NK-92 treated with Interleukin-12 subunit alpha and Interleukin-12 subunit beta, amount 100 ng/mL, for 24 hours (cell line): Measurements from ENCODE around the gene PNP.
"Not testable (repeated sequence)": the region's sequence is repeated elsewhere in the genome, so short reads cannot be mapped to it uniquely, and the experiment has no call there.

Source experiments
- DNase-seq: peaks from one replicate; lab custom pipeline; 2025; lab: John Stamatoyannopoulos, UW

Gene PNP

DNA sequence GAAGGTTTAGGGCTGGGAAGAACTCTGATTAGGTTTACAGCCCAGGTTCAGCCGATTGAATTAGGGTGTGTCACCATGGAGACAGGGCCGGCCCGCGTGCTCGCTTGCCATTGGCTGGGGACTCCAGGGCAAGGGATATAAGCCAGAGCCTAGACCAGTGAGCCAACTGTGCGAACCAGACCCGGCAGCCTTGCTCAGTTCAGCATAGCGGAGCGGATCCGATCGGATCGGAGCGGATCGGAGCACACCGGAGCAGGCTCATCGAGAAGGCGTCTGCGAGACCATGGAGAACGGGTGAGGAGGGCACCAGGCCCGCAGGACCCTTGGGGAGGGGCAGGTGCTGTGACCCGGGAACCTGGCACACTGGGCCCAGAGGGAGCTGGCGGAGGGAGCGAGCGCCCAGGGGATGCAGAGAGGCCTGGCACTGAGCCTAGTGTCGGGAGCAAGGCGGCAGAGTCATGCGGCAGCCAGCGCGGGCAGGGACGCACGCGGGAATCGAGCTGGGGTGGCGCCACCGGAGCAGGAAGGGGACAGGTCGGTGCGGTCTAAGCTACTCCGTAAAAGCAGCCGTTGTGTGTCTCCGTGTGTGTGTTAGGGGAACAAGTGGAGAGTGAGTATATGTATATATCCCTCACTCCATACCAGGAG is at the start of gene PNP:
TSS of gene PNP (plus strand) at position 165 of the 648 bp plus-strand sequence. CDS start at position 284, 119 bp downstream.
- DNase-seq: peak; percentile 87

DNA sequence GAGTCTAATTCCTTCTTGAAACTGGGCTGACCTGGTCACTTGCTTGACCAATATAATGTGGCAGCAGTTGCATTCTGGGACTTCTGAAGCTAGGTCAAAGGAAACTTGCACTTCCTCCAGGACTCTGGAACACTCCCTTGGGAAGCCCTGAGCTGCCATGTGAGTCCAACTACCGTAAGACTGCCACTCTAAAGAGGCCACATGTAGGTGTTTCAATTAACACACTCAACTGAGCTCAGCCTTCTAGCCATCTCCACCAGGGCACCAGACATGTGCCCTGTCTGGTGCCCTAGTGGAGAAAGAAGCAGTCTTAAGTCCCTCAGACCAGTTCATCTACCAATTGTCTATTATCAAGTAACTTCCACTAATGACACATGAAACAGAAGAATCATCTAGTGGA is 49.8 kb upstream of the PNP start:
- no peak for DNase-seq

DNA sequence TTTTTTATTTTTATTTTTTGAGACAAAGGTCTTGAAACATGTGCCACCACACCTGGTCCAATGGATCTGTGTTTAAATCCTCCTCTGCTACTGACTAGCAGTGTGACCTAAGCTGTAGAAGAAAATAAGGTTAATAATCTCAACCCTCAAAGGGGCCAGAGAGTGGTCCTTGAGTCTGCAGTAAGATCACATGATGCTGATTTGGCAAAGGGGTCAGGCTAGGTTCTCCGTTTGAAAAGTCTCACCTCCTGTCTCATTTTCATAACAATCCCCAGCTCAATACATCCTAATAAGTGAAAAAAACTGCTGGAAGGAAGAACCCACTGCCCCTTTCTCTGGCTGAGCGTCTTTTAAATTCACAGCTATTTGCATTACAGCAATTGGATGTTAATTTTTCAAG is 47.9 kb upstream of the PNP start:
- no peak for DNase-seq

DNA sequence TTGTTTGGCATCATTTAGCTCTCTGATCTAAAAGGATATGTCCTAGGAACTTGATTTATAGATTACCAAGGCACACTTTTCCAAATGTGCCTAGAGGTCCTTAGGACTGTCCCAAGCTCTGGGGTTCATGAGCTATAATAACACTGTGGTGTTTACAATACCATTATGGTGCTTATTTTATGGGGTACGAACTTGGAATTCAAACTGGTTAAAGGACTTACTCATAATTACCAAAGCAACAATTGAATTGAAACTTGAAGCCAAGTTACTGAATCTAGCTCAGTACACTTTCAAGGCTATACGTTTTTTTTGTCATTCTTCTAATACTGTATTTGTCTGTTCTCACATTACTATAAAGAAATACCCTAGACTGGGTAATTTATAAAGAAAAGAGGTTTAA is 46.3 kb upstream of the PNP start:
- no peak for DNase-seq

DNA sequence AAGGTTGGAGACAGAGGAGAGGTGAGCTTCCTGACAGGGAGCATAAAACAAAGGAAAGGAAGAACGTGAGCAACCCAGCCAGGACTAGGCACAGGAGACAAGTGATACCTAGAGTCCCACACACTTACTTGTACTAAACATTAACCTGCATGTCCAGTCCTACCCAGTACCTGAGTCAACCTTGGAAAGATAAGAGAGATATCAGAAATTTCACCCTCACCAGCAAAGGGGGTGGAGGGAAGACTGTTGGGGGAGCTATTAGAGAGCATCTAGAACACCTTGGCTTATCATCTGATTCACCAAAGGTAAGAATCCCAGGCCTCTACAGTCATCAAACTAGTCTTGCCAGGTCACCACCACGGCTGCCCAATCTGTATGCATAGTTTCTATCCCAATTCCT is 44.4 kb upstream of the PNP start:
- no peak for DNase-seq

DNA sequence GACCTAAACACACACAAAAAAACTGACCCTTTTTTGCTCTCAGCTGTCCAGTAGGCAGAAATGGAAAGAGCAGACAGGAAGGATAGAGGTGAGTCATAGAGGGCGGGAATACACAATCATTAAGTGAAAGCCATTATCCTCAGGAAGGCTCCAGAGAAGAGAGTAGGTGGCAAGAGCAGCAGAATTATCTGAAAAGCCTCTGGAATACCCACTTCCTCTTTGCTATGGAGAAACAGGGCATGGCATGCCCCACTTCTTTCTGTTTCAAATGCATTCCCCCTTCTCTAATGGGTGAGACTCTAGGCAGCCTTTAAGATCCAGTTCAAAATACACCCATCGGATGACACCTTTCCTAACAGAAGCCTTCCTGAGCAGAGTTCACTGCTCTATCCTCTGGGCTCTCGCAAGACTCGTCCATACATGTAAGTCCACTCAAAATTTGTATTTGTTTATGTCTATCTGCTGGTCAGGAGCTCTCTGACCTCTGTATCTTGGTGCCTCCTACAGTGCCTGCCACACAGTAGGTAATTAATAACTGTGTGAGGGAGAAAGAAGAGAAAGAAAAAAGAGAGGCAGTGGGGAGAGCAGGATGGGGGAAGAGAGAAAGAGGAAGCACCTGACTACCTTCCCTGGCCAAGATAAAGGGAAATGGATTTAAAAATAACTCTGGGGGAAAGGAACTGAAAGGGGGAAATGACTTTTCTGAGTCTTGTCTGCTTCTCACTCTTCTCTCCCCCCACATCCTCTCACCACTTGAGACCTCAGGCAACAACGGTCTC is 41.8 kb upstream of the PNP start:
- no peak for DNase-seq

DNA sequence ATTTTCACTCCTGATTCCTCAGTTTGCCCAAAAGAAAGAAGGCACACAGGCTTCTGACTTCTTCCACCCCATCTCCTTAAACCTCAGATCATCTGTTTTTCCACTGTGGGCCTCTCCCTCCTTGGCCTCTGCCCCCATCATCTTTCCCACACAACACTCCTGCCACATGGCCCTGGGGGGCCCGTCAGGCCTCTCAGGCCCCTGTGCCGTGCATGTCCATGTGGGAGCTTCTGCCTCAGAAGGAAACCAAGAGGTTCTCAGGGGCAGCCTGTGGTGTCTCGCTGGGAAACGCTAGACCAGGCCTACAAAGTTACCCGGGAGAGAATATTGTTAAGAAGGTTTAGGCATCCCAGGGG is 41.2 kb upstream of the PNP start:
- no peak for DNase-seq

DNA sequence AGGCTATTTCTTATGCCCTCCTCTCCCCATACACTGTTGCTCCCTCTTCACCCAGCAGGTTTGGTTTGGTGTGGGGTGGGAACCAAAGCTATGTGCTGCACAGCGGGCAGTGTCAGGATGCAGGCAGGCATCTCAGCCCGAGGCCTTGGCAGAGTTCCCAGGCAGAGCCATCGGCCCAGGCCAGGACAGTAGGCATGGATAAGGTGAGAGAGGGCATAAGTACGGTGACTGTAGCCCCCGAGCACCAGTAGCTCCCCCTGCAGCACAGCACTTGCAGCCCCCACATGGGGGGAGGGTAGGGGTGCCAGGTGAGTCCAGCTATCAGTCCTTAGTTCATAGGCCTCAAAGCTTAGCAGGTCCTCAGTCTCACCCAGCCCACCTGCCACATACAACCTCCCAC is 40.4 kb upstream of the PNP start:
- DNase-seq: no peak

DNA sequence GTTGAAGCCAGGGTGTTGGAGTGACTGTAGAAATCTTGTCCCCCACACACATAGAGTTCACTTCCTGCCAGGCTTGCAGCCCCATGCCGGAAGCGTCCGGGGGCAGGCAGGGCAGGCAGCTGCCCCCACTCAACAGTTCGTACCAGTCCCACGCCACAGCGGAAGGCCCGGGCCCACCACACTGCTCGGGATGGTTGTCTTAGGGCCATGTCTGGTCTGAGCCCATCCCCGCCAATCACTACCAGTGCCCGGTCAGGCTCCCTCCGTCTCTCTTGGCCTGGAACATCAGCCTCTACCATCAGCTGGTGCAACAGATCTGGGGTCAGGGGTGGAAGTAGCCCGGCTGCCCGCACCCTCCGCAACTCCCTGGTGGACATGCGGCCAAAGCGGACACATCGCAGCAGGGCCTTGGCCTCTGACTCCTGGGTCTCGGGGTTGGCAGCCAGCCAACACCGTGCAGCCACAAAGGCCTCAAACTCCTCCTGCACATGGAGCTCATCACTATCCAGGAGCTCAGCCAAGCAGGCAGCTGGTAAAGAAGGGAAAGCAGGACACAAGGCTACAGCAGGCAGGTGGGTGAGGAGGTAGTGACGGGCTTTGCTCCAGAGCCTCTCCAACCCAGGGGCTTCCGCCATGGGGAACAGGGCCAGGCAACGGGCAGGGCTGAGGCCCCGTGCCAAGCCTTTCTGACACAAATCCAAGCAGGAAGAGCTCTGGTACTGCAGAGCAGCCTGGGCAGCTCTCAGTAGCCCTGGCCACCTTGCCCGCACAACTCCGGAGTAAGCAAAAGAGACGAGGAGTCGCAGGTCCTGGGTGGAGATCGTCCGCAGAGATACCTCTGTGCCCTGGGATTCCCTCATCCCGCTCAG is 39.2 kb upstream of the PNP start:
- DNase-seq: no peak

DNA sequence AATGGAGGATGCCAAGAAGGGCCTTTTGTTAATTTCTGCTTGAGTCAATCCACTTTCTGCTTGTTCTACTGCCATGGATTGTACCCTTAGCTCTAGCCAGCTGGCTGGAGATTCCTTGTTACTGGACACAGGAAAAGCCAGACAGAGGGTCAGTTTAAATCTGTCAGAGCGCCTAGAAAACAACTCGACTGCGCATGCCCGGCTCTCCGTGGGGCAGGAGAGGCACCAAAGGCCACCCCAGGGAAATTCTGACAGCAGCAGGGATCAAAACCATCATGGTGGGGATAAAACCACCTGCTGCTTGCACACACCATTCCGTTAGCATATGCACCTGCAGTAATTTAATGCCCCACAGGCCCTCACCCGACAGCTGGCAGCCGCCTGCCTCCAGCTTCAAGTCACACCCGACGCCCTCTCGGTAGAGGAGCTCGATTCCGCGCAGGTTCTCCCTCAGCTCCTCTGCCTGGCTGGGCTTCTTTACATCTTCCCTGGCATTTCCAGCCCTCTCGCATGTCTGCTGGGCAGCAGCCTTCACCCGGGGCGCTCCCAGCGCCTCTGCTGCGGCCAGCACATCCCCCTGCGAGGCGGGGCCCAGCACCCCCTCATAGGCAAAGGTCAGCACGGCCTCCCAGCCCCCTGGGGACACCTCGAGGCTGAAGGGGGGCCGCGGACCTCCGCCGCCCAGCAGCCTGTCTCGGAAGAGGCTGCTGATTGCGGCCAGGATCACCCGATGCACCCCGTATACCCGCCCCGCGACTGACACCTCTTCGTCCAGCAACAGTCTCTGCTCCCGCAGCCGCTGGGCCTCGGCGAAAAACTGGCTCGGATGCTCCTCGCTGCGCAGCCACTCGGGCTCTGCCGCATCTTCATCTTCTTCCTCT is 34.3 kb upstream of the PNP start:
- DNase-seq: no peak

DNA sequence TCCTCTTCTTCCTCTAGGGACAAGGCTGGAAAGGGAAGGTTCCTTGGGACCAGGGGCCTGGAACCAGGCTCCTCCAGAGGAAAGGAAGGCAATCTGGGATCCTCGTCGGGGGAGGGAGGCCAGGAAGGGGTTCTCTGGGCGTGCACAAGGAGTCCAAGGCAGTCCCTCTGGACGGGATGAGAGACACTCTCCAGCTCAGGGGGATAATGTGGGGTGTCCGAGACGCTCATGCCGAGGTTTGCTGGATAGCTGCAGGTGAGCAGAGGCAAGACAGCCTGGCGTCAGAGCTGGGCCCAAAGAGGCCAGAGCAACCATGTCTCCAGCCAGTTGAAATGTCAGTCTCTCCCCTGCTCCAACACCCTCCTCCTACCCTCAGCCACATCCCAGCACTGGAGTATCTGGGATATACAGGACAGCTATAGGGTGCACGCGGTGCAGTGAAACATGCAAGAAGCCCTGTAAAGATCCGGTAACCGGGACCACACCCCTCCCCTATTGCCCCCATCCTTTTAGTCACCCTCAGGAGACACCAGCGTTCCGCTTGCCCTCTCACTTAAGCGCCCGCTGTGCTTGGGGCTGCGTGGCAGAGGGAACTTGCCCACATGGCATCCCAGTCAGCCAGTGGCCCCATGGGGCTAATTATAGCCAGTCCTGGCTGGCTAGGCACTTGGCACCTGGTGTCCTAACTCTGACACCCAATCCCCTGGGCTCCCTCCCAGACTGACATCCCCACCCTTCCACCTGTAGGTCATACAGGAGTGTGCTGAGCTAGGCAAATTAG is 33.4 kb upstream of the PNP start, which contains the start of gene KLHL33:
TSS of gene KLHL33 (minus strand) at position 585 of the 781 bp plus-strand sequence. CDS start at position 230, 355 bp downstream.
- no peak for DNase-seq

DNA sequence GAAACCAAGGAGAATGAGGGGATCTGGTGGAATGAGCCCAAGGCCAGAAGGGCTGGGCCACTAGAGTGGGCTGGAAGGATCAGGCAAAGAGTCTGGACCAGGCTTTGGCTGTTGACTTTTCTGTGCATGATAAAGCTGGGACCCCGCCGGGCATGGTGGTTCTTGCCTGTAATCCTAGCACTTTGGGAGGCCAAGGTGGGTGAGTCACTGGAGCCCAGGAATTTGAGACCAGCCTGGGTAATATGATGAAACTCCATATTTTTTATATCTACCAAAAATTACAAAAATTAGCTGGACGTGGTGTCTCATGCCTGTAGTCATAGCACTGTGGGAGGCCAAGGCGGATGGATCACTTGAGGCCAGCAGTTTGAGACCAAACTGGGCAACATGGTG is 32.8 kb upstream of the PNP start:
- no peak for DNase-seq

DNA sequence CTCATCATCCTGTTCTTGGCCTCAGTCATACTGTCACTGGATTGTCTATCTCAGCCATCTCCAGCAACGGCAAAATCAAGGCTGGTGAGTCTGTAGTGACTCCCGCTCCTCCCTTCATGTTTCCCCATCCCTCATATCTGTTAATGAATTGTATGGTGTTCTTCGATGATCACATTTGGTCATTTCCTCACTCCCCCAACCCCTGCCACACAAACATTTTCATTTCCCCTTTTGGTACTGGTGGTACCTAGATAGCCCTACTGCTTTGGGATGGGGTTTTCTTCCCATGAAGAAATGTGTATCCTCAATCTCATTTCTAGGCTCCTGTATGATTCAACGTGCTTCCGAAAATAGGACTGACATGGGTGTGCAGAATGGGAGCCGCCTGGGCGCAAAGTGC is 30.5 kb upstream of the PNP start:
- no peak for DNase-seq

DNA sequence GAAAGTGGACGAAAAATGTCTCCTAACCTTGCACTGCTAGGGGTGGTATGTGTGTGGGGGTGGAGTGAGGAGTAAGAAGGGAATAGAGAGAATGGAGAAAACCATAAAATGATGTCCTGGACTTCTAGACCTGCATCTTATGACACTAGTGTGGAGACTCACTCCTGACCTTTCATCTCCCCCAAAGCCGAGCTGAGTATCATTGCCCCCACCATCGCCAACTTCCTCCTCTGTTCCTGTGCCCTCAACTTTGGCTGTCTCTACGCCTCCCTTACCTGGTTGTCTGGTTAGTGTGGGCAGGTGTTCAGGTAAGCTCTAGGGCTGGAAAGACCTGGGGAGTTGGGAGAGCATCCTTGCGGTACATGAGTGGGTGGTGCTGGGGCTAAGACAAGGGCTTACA is 28.7 kb upstream of the PNP start:
- DNase-seq: no peak

DNA sequence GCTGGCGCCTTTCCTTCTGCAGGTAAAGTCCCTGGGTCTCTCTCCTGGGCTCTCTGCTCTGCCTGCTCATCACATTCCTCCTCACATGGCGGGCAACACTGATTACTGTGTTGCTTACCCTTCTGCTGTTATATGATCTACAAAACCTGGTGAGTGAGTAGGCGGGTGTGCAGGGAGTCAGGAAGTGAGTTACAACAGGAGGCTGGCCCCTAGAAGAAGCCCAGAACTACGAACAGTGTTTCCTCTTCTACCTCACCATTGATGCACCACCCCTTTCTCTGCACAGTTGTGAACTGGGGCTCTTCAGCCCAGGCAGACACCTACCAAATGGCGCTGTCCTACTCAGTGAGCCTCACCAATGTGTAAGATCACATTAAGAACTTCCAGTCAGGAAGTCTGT is 28.3 kb upstream of the PNP start:
- no peak for DNase-seq

DNA sequence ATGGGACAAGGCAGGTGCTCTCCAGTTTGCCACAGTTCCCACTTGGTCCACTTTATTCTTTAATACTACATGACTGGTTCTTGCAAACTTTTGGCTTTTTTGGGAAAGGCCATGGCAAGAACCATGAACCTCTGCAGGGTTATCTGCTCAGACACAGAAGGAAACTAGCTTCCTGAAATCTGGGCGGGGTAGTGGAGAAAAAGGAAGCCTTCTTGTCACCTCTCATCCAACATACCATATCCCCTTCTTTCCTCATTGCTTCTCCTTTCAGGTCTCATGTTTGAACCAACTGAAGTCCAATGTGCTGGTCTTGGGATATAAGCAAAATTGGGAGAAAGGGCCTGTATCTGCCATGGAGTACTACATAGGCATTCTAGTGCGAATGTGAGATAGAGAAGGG is 27.7 kb upstream of the PNP start:
- DNase-seq: no peak

DNA sequence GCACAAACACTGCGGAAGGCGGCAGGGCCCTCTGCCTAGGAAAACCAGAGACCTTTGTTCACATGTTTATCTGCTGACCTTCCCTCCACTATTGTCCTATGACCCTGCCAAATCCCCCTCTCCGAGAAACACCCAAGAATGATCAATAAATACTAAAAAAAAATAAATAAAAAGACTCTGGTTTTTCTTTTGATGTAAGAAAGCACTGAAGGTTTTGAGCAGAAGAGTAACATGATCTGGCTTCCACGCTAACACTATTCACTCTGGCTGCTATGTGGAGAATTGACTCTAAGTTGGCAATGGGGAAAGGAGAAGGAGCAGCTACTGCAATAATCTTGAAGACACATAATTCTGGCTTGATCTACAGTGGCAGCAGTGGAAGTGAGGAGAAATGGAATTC is 25.6 kb upstream of the PNP start:
- not testable (repeated sequence) for DNase-seq

DNA sequence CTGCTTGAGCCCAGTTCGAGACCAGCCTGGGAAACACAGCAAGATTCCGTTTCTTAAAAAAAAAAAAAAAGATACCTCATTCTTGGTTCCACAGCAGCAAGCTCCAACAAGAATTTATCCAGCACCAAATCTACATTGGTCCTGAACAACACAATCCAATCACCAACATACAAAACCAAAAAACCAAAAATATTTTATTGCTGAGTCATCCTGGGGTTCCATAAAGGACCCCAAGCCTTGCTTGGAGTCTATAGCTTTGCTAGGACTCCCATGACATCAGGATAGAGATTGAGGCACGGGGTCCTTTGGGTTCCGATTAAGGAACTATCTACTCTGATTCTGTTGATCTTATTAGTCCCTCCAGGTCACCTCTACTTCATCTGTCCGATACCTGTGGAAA is 22.3 kb upstream of the PNP start:
- DNase-seq: no peak

DNA sequence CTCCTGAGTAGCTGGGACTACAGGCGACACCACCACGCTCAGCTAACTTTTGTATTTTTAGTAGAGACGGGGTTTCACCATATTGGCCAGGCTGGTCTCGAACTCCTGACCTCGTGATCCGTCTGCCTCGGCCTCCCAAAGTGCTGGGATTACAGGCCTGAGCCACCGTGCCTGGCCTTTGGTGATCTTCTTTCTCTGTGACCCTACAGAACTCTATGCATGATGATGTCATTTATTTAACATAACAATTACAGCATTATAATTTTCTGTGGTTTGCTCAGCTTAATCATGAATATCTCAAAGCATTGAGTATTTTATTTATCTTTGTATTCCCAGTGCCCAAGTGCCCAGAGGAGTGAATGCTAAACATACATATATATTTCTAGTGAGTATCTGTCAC is 16.4 kb upstream of the PNP start:
- not testable (repeated sequence) for DNase-seq

DNA sequence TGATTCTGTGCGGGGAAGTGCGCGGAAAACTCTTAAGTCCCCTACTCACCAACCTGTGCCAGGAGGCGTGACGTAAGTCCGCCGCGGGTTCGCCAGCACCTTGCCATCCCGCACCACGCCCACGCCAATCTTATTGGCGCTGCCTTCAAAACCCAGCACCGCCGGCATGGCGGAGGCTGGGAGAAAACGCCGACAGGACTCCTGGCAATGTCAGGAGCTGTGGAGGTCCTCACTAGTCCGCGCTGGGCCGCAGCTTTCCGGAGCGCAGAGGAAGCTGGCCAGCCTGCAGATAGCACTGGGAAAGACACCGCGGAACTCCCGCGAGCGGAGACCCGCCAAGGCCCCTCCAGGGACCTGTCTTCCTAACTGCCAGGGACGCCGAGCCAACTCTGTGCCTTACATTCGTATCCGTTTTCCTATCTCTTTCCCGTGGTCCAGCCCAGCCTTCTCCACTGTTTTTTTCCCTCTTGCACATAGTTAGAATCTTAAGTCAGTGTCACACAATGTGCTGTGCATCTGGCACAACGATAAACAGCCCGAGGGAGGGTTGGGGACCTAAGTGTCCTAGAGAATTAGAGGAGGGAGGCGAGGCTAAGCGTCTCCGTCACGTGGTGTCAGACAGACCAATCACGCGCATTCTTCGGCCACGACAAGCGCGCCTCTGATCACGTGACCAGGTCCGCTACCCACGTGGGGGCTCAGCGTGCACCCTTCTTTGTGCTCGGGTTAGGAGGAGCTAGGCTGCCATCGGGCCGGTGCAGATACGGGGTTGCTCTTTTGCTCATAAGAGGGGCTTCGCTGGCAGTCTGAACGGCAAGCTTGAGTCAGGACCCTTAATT is 14.5 kb upstream of the PNP start, which contains the start of the genes APEX1 and OSGEP:
TSS of gene APEX1 (plus strand) at position 711 of the 839 bp plus-strand sequence. CDS start 420 bp downstream, outside the sequence.
TSS of gene OSGEP (minus strand) at position 297 of the 839 bp plus-strand sequence. CDS start at position 168, 129 bp downstream.
- peak; percentile 95 for DNase-seq
